Fibroblast of peridontal ligament (primary cell): ENCODE measurements around the gene DDX21.
"Not testable (repeated sequence)": the region's sequence is repeated elsewhere in the genome, so short reads cannot be mapped to it uniquely, and the experiment has no call there.

Source experiments
- DNase-seq: peaks from one replicate; pipeline ENCODE4 v3.0.0-alpha.2; 2010; ENCODE audit errors: extremely low read depth

The DDX21 gene

GRCh38 chr10:68955832-68956532 is at the start of gene DDX21:
DDX21 (plus strand) TSS chr10:68956170; CDS start chr10:68956226, 56 bp downstream.
- DNase-seq = peak; percentile 90

GRCh38 chr10:68924593-68924992 is 31.4 kb upstream of the DDX21 start:
- DNase-seq = no peak

GRCh38 chr10:68925489-68925888 is 30.5 kb upstream of the DDX21 start:
- no peak for DNase-seq

GRCh38 chr10:68929157-68929556 is 26.8 kb upstream of the DDX21 start:
- DNase-seq = not testable (repeated sequence)

- not testable (repeated sequence) for DNase-seq
These were observed 26.1 kb upstream of the DDX21 start for GRCh38 chr10:68929888-68930287.

GRCh38 chr10:68932860-68933259 is 23.1 kb upstream of the DDX21 start:
- DNase-seq = not testable (repeated sequence)

GRCh38 chr10:68934994-68935393 is 21.0 kb upstream of the DDX21 start:
- DNase-seq = no peak

- DNase-seq = no peak
These were observed 17.9 kb upstream of the DDX21 start for GRCh38 chr10:68938117-68938516.

- DNase-seq = no peak
These were observed 17.1 kb upstream of the DDX21 start for GRCh38 chr10:68938884-68939283.

GRCh38 chr10:68940917-68941316 is 15.1 kb upstream of the DDX21 start:
- DNase-seq = not testable (repeated sequence)

- DNase-seq = no peak
These were observed 5.4 kb upstream of the DDX21 start for GRCh38 chr10:68950598-68950997.

GRCh38 chr10:68954904-68955303 is 1.1 kb upstream of the DDX21 start:
- DNase-seq = no peak

- DNase-seq = no peak
These were observed 577 bp upstream of the DDX21 start for GRCh38 chr10:68955355-68955831.

- DNase-seq = no peak
These were observed 1.3 kb downstream of the DDX21 start for GRCh38 chr10:68957284-68957615.

- DNase-seq = peak; percentile 18
These were observed 1.7 kb downstream of the DDX21 start for GRCh38 chr10:68957654-68958053.

GRCh38 chr10:68959695-68960527 is 3.9 kb downstream of the DDX21 start:
- DNase-seq = no peak

GRCh38 chr10:68963151-68963550 is 7.2 kb downstream of the DDX21 start:
- DNase-seq = no peak

GRCh38 chr10:68973975-68974374 is 18.0 kb downstream of the DDX21 start:
- no peak for DNase-seq

GRCh38 chr10:68975936-68976473 is 20.0 kb downstream of the DDX21 start:
- not testable (repeated sequence) for DNase-seq

- not testable (repeated sequence) for DNase-seq
These were observed 23.8 kb downstream of the DDX21 start for GRCh38 chr10:68979738-68980137.

- no peak for DNase-seq
These were observed 25.1 kb downstream of the DDX21 start for GRCh38 chr10:68981074-68981473.

- DNase-seq = no peak
These were observed 26.4 kb downstream of the DDX21 start for GRCh38 chr10:68982389-68982788.

GRCh38 chr10:68987611-68988010 is 31.6 kb downstream of the DDX21 start:
- DNase-seq = no peak
